ENCODE results near the gene PCYT1A. TPM values are rescaled to one million over a fixed set of nuclear protein-coding genes. Genes with fewer than 3 reads are reported as not detected.

The PCYT1A gene
- total RNA-seq, 1 donor from 2014 or later = 55.7 TPM

GRCh38 chr3:196238612-196239560, 48.6 kb downstream of the PCYT1A start:
- H3K27me3 ChIP-seq = no peaks in the 10 kb centered on the region
- TF ChIP-seq CTCF (IDR thresholded peaks at IDR 0.05) = no peak
- no peak for TF ChIP-seq POLR2A (IDR thresholded peaks at IDR 0.05)
- no peak for TF ChIP-seq POLR2AphosphoS5 (IDR thresholded peaks at IDR 0.05; ENCODE audit: insufficient read depth in 1 of 2, low read depth in 1 of 2)
- intact Hi-C loops (cut with DNase I) = no loop called here
- no peak overlapping the region for H3K27ac ChIP-seq
- H3K4me3 ChIP-seq = no peak overlapping the region
- DNase-seq (ENCODE audit: extremely low spot score in 2 of 2) = no peak
- H3K9me3 ChIP-seq = no peaks in the 10 kb centered on the region
- H3K36me3 ChIP-seq = peaks cover 0 to 62% of the 10 kb centered on the region in 2 donors
- no peaks in the 10 kb centered on the region for H3K4me1 ChIP-seq

DNA sequence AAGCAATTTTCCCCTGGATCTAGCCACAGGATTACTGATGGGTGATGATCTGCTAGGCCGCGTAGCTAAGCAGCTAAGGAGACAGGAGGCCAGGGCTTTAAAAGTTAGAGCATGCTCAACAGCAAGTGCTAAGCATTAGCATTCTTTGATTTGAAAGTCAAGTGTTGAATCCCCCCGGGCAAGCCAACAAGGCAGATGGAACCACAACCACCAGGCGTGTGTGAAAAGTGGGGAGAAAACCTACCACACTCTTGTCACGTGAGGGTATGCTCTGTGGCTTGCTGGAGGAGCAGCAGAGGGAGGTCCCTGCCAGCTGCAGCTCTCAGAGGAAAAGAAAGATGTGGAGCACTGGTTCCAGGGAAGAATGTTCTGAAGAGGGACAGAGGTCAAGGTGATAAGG, 50.3 kb downstream of the PCYT1A start:
- H3K4me1 ChIP-seq = no peaks in the 10 kb centered on the region
- H3K9me3 ChIP-seq = no peaks in the 10 kb centered on the region
- intact Hi-C loops (cut with DNase I) = no loop called here
- no peaks in the 10 kb centered on the region for H3K27me3 ChIP-seq
- H3K36me3 ChIP-seq = peaks cover 0 to 55% of the 10 kb centered on the region in 2 donors
- H3K4me3 ChIP-seq = no peak overlapping the region
- no peak for TF ChIP-seq CTCF (IDR thresholded peaks at IDR 0.05)
- no peak for TF ChIP-seq POLR2AphosphoS5 (IDR thresholded peaks at IDR 0.05; ENCODE audit: insufficient read depth in 1 of 2, low read depth in 1 of 2)
- no peak for TF ChIP-seq POLR2A (IDR thresholded peaks at IDR 0.05)
- DNase-seq (ENCODE audit: extremely low spot score in 2 of 2) = no peak
- no peak overlapping the region for H3K27ac ChIP-seq

GRCh38 chr3:196236223-196236622, 51.3 kb downstream of the PCYT1A start:
- intact Hi-C loops (cut with DNase I) = no loop called here

DNA sequence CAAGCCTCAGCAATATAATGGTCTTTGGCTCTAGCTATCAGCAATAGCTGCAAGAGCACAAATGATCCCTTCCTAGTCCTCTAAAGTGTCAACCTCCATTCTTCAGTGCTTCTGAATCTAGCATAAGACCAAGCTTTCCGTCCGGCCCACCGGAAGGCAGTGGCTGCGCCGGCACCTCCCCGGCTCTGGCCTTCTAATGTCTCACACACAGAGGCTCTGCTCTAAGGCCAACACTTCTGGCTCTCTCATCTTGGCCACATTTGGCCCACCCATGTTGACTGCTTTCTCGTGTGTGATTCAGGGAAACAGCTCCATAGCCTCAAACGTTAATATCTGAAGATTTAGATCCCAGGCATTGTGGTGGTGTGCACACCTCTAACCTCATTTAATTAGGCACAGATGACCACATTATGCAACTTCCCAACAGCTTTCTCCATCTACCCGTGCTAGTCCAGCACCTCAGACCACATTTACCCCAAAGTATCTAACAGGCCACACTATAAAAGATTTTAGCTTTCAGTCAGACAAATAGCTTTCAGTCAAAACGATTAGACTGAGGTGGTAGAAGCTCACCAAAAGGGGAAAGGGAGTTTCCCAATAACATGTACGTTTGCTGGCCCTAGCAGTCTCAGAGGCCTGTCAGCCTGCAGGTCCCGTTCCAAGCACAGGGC, 51.9 kb downstream of the PCYT1A start:
- intact Hi-C loops (cut with DNase I) = no loop called here
- no peak for DNase-seq (ENCODE audit: extremely low spot score in 2 of 2)
- Histone ChIP-seq H3K4me1 (no peaks in the 10 kb centered on the region), H3K9me3 (no peaks in the 10 kb centered on the region), H3K36me3 (peaks cover 0 to 42% of the 10 kb centered on the region in 2 donors), H3K27me3 (no peaks in the 10 kb centered on the region), H3K27ac (no peak overlapping the region), H3K4me3 (no peak overlapping the region)
- TF ChIP-seq CTCF (IDR thresholded peaks at IDR 0.05) (no peak), POLR2A (IDR thresholded peaks at IDR 0.05) (no peak), POLR2AphosphoS5 (IDR thresholded peaks at IDR 0.05; ENCODE audit: insufficient read depth in 1 of 2, low read depth in 1 of 2) (no peak)

More at GRCh38 chr3:196236223-196236622, 51.3 kb downstream of the PCYT1A start:
- Histone ChIP-seq H3K27me3 (no peaks in the 10 kb centered on the region), H3K27ac (no peak overlapping the region), H3K9me3 (no peaks in the 10 kb centered on the region), H3K36me3 (peaks cover 0 to 45% of the 10 kb centered on the region in 2 donors), H3K4me1 (no peaks in the 10 kb centered on the region), H3K4me3 (no peak overlapping the region)
- DNase-seq (ENCODE audit: extremely low spot score in 2 of 2) = no peak
- TF ChIP-seq POLR2AphosphoS5 (IDR thresholded peaks at IDR 0.05; ENCODE audit: insufficient read depth in 1 of 2, low read depth in 1 of 2) = no peak
- TF ChIP-seq CTCF (IDR thresholded peaks at IDR 0.05) = no peak
- TF ChIP-seq POLR2A (IDR thresholded peaks at IDR 0.05) = no peak
